ENCODE data around the gene MYRFL. TPM values are rescaled to one million over a fixed set of nuclear protein-coding genes. Genes with fewer than 3 reads are reported as not detected.
"Not testable (repeated sequence)": the region's sequence is repeated elsewhere in the genome, so short reads cannot be mapped to it uniquely, and the experiment has no call there.

MYRFL gene
- total RNA-seq, 4 donors from 2014 or later = 0.27 to 3.3 (median 1.5) TPM

DNA sequence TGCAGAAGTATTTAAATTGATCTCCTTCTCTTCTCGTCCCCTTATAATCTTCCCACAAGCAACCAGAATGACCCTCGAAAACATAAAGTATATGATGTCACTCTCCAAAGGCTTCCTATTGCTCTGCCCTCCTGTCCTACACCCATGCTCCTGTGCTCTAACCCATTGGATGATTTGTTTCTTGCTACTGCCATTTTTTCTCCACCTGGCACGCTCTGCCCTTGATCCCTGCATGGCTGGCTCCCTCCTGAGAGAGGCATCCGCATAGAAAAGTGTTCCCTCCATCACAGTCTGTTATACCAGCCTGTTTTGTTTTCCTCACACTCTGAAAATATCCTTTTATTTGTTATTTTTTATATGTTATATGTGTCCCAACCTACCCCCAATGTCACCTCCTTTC, 19.8 kb downstream of the MYRFL start:
- TF ChIP-seq POLR2A (IDR thresholded peaks at IDR 0.05) = no peak
- intact Hi-C loops (cut with DNase I; ENCODE audit: low total_unique reads) = no loop called here
- no peak for DNase-seq (ENCODE audit: low spot score in 2 of 2)
- 87 to 91% methylated on average over 4 of the region's 4 CpGs for WGBS, 2 donors
- no peak overlapping the region for H3K4me3 ChIP-seq (ENCODE audit: low read depth, poor library complexity, severe bottlenecking)

GRCh38 chr12:69846976-69847375, 21.9 kb downstream of the MYRFL start:
- H3K4me3 ChIP-seq (ENCODE audit: low read depth, poor library complexity, severe bottlenecking) = no peak overlapping the region
- TF ChIP-seq POLR2A (IDR thresholded peaks at IDR 0.05) (no peak), CTCF (IDR thresholded peaks at IDR 0.05) (no peak)
- DNase-seq (ENCODE audit: low spot score in 2 of 2) = no peak
- intact Hi-C loops (cut with DNase I; ENCODE audit: low total_unique reads) = no loop called here

- H3K4me3 ChIP-seq (ENCODE audit: low read depth, poor library complexity, severe bottlenecking) = no peak overlapping the region
- DNase-seq (ENCODE audit: low spot score in 2 of 2) = no peak
- intact Hi-C loops (cut with DNase I; ENCODE audit: low total_unique reads) = no loop called here
- 90 to 96% methylated on average over 2 of the region's 2 CpGs for WGBS, 2 donors
- TF ChIP-seq POLR2A (IDR thresholded peaks at IDR 0.05) (no peak), CTCF (IDR thresholded peaks at IDR 0.05) (no peak)
Measured at GRCh38 chr12:69851976-69852375, 26.9 kb downstream of the MYRFL start.

- H3K4me3 ChIP-seq (ENCODE audit: low read depth, poor library complexity, severe bottlenecking); intact Hi-C loops (cut with DNase I; ENCODE audit: low total_unique reads); DNase-seq (ENCODE audit: low spot score in 2 of 2): not testable (repeated sequence)
- WGBS, 2 donors = 93% methylated on average over 53 of the region's 61 CpGs
Measured at GRCh38 chr12:69853176-69853961, 28.3 kb downstream of the MYRFL start.

GRCh38 chr12:69866698-69867097, 41.7 kb downstream of the MYRFL start:
- intact Hi-C loops (cut with DNase I; ENCODE audit: low total_unique reads) = no loop called here
- TF ChIP-seq CTCF (IDR thresholded peaks at IDR 0.05) (no peak), POLR2A (IDR thresholded peaks at IDR 0.05) (no peak)
- no peak overlapping the region for H3K4me3 ChIP-seq (ENCODE audit: low read depth, poor library complexity, severe bottlenecking)
- no peak for DNase-seq (ENCODE audit: low spot score in 2 of 2)
- 55 to 65% methylated on average over 4 of the region's 4 CpGs for WGBS, 2 donors

DNA sequence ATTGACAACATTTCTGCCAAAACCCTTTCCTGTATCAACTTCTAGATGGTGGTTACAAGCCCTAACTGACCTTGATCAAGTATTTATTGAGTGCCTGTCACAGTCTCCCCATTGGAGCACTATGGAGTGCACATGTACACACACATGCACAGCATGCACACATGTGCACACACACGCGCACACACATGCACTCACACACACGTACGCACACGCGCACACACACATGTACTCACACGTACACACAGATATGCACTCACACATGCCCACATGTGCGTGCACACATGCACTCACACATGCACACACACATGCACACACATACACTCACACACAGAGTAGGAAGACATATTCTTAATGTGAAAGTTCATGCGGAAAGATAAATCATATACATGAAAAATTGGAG, 43.7 kb downstream of the MYRFL start:
- DNase-seq (ENCODE audit: low spot score in 2 of 2) = no peak
- intact Hi-C loops (cut with DNase I; ENCODE audit: low total_unique reads) = no loop called here
- WGBS, 2 donors = 88 to 95% methylated on average over 9 of the region's 9 CpGs
- H3K4me3 ChIP-seq (ENCODE audit: low read depth, poor library complexity, severe bottlenecking) = no peak overlapping the region
- no peak for TF ChIP-seq POLR2A (IDR thresholded peaks at IDR 0.05)
- no peak for TF ChIP-seq CTCF (IDR thresholded peaks at IDR 0.05)

GRCh38 chr12:69872804-69873203, 47.8 kb downstream of the MYRFL start:
- WGBS, 2 donors = 15 to 25% methylated on average over 3 of the region's 3 CpGs
- DNase-seq (ENCODE audit: low spot score in 2 of 2) = no peak
- H3K4me3 ChIP-seq (ENCODE audit: low read depth, poor library complexity, severe bottlenecking) = no peak overlapping the region
- intact Hi-C loops (cut with DNase I; ENCODE audit: low total_unique reads) = no loop called here
- no peak for TF ChIP-seq POLR2A (IDR thresholded peaks at IDR 0.05)
- no peak for TF ChIP-seq CTCF (IDR thresholded peaks at IDR 0.05)

Measured in lower leg skin (tissue), 4 donors.